ENCODE measurements around the gene ANO1.
A peak's percentile ranks its signal among the peaks of the same experiment; 100 is the strongest.

Gene ANO1

GRCh38 chr11:70105369-70105754, 27.2 kb downstream of the ANO1 start:
- no peak overlapping the region for H3K4me3 ChIP-seq (ENCODE audit: low read depth, low read length)
- in situ Hi-C loops (cut with HindIII; ENCODE audit: low sequenced_read_pairs), result loop anchor here (10.0 kb wide), 1 partner anchor 241 kb away; no protein-coding TSS in a partner anchor
- no peak for DNase-seq (ENCODE audit: low read depth)
- no peak for TF ChIP-seq CTCF (IDR thresholded peaks at IDR 0.05; ENCODE audit: low read depth, low read length, missing control alignments)

GRCh38 chr11:70105755-70106571, 27.8 kb downstream of the ANO1 start:
- no peak overlapping the region for H3K4me3 ChIP-seq (ENCODE audit: low read depth, low read length)
- in situ Hi-C loops (cut with HindIII; ENCODE audit: low sequenced_read_pairs), result loop anchor here (10.0 kb wide), 1 partner anchor 241 kb away; no protein-coding TSS in a partner anchor
- peak; percentile 34 for TF ChIP-seq CTCF (IDR thresholded peaks at IDR 0.05; ENCODE audit: low read depth, low read length, missing control alignments)
- no peak for DNase-seq (ENCODE audit: low read depth)

- no peak for TF ChIP-seq CTCF (IDR thresholded peaks at IDR 0.05; ENCODE audit: low read depth, low read length, missing control alignments)
- DNase-seq (ENCODE audit: low read depth), result no peak
- in situ Hi-C loops (cut with HindIII; ENCODE audit: low sequenced_read_pairs), result loop anchor here (10.0 kb wide), 1 partner anchor 242 kb away; no protein-coding TSS in a partner anchor
- no peak overlapping the region for H3K4me3 ChIP-seq (ENCODE audit: low read depth, low read length)
Observed at GRCh38 chr11:70106757-70107156, 28.6 kb downstream of the ANO1 start.

GRCh38 chr11:70107191-70107590, 29.1 kb downstream of the ANO1 start:
- no peak for DNase-seq (ENCODE audit: low read depth)
- in situ Hi-C loops (cut with HindIII; ENCODE audit: low sequenced_read_pairs), result loop anchor here (10.0 kb wide), 1 partner anchor 242 kb away; no protein-coding TSS in a partner anchor
- no peak overlapping the region for H3K4me3 ChIP-seq (ENCODE audit: low read depth, low read length)
- no peak for TF ChIP-seq CTCF (IDR thresholded peaks at IDR 0.05; ENCODE audit: low read depth, low read length, missing control alignments)

- no peak for DNase-seq (ENCODE audit: low read depth)
- in situ Hi-C loops (cut with HindIII; ENCODE audit: low sequenced_read_pairs), result loop anchor here (10.0 kb wide), 1 partner anchor 243 kb away; no protein-coding TSS in a partner anchor
- no peak overlapping the region for H3K4me3 ChIP-seq (ENCODE audit: low read depth, low read length)
- TF ChIP-seq CTCF (IDR thresholded peaks at IDR 0.05; ENCODE audit: low read depth, low read length, missing control alignments), result no peak
Observed at GRCh38 chr11:70107756-70108155, 29.6 kb downstream of the ANO1 start.

- no peak for TF ChIP-seq CTCF (IDR thresholded peaks at IDR 0.05; ENCODE audit: low read depth, low read length, missing control alignments)
- H3K4me3 ChIP-seq (ENCODE audit: low read depth, low read length), result no peak overlapping the region
- no peak for DNase-seq (ENCODE audit: low read depth)
- in situ Hi-C loops (cut with HindIII; ENCODE audit: low sequenced_read_pairs), result loop anchor here (10.0 kb wide), 1 partner anchor 243 kb away; no protein-coding TSS in a partner anchor
Observed at GRCh38 chr11:70108250-70108649, 30.1 kb downstream of the ANO1 start.

Measured in astrocyte of the cerebellum (primary cell).